ENCODE results near the gene FOXO1.
"Not testable (repeated sequence)": the region's sequence is repeated elsewhere in the genome, so short reads cannot be mapped to it uniquely, and the experiment has no call there.

FOXO1 gene

GRCh38 chr13:40665126-40666044, 1.1 kb downstream of the FOXO1 start:
- no peak for DNase-seq (ENCODE audit: low spot score)

DNA sequence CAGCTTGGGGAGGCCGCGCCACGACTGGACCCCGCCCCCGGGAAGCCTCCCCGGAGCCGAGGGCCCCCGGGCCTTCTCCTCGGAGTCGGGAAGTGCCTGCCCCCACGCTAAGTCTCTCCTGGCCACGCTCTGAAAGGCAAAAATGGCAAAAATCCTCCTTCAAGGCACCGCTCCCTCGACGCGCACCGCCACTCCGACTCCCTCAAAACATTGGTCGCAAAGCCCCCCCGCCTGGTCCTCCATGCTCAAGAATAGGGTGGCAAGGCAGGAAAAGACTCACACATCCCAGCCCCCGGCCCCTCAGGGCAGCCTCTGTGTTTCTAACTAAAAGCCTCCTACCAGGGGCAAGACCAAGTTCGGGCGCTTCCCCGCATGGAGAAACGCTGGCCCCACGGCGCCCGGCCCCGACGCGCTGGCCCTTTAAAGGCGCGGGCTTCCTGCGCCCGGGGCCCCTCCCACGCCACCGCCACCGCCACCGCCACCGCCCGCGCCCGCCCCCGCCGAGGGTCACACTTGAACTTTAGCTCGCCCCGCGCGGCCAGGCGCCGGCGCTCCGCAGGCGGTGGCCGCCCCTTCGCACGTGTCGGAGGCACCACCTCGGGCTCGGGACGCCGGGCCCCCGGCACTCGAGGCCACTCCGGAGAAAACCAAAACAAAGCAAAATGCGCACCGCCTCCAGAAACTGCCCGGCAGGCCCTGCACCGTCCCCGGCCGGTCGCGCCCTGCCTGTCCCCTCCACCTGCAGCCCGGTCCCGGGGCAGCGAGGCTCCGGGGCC, 1.9 kb downstream of the FOXO1 start:
- DNase-seq (ENCODE audit: low spot score): no peak

DNA sequence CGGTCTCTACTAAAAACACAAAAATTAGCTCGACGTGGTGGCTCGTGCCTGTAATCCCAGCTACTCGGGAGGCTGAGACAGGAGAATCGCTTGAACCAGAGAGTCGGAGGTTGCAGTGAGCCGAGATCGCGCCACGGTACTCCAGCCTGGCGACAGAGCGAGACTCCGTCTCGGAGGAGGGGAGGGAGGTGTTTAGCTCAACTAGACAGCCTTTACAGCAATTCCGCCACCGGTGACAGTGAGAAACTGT, 2.4 kb downstream of the FOXO1 start:
- not testable (repeated sequence) for DNase-seq (ENCODE audit: low spot score)

DNA sequence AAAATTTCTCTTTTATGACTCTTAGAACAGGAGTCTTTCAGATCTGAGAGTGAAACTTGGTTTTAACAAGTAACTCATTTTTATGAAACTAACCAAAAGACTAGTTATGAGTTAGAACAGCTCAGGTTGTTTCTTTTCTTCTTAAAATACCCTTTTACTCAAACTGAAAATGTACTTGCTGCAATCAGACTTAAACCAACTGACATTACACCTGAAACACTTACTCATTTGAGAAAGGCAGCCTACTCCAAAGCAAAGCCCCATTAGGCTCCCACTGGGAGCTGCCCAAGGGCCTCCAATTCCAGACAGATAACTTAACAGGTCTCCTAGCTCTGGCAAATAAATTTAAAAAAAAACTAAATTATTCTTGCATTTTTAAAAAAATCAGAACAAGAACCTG, 3.6 kb downstream of the FOXO1 start:
- DNase-seq (ENCODE audit: low spot score): no peak

- DNase-seq (ENCODE audit: low spot score): no peak
These were observed 4.4 kb downstream of the FOXO1 start for GRCh38 chr13:40661875-40662665.

DNA sequence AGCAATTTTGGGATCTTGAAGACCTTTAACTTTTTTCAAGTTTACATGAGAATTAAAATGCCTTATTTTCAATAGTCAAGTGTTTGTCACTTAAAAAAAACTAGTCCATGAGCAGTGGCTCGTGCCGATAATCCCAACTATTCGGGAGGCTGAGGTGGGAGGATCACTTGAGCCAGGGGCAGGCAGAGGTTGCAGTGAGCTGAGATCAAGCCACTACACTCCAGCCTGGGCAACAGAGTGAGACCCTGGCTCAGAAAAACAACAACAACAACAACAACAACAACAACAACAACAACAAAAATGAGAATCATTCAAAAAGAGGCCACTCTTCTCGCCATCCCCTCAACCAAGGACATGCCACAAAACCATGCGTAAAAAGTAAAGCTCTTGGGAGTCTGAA, 5.7 kb downstream of the FOXO1 start:
- no peak for DNase-seq (ENCODE audit: low spot score)

DNA sequence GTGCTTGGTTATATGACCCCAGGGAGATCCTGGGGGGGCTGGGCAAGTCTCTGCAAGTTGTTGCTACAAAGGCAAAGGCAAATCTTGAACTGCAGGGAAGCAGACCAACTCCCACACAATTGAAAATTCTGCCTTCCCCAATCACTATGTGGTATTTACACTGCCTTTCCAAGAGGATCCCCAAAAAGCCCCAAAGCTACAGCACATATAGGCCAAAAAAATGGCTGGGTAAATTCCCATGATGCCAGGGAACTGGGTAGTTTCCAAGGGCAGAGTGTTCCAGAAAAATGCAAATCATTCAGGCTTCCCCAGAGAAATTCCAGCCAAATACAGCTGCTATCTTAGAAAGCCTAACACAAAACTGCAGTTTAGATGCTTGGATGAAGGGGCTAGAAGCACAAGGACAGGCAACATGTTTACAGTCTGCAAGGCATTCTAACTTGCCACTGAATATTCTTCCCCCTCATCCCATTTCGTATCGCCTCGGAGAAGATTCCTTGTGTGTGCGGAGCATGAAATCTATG, 6.2 kb downstream of the FOXO1 start:
- DNase-seq (ENCODE audit: low spot score): no peak

DNA sequence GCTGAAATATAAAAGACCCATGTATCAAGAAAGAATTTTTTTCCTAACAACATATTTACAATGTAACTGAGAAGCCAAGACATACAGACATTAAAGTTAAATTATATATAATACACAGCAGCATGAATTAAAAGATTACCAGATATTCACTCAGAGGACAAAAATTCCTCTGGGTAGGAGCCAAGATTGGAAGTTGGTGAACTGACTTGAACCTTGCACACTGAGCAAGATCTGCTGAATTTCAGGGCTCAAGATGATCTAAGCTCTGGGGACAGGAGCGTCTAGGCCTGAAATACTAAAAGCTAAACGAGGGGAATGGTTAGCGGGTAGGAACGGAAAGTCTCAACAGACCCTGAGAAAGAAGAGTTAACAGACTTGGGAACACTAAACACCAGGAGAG, 8.5 kb downstream of the FOXO1 start:
- no peak for DNase-seq (ENCODE audit: low spot score)

GRCh38 chr13:40657307-40657706, 9.1 kb downstream of the FOXO1 start:
- DNase-seq (ENCODE audit: low spot score): no peak

- no peak for DNase-seq (ENCODE audit: low spot score)
These were observed 10.1 kb downstream of the FOXO1 start for GRCh38 chr13:40656358-40656757.

GRCh38 chr13:40653527-40654318, 12.7 kb downstream of the FOXO1 start:
- DNase-seq (ENCODE audit: low spot score): no peak

DNA sequence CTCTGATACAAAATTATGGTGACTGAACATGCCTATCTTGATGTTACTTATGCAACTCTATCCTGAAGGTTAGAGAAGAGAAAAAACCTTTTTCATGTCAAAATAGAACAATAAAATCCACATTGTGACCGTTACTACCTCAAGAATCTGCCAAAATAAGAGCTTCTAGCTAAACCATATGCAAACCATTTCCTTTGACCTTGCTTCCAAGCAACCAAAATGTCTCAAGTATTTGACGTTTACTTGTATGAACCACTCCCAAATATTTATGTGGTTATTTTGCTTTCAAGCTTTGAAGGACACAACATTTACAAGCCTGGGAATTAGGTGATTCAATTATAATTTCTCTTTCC, 13.9 kb downstream of the FOXO1 start:
- DNase-seq (ENCODE audit: low spot score): no peak

- DNase-seq (ENCODE audit: low spot score): no peak
These were observed 14.4 kb downstream of the FOXO1 start for GRCh38 chr13:40651866-40652587.

GRCh38 chr13:40648841-40649240, 17.6 kb downstream of the FOXO1 start:
- no peak for DNase-seq (ENCODE audit: low spot score)

- DNase-seq (ENCODE audit: low spot score): no peak
These were observed 18.4 kb downstream of the FOXO1 start for GRCh38 chr13:40648040-40648439.

GRCh38 chr13:40644838-40645604, 21.4 kb downstream of the FOXO1 start:
- no peak for DNase-seq (ENCODE audit: low spot score)

- no peak for DNase-seq (ENCODE audit: low spot score)
These were observed 25.5 kb downstream of the FOXO1 start for GRCh38 chr13:40640845-40641458.

DNA sequence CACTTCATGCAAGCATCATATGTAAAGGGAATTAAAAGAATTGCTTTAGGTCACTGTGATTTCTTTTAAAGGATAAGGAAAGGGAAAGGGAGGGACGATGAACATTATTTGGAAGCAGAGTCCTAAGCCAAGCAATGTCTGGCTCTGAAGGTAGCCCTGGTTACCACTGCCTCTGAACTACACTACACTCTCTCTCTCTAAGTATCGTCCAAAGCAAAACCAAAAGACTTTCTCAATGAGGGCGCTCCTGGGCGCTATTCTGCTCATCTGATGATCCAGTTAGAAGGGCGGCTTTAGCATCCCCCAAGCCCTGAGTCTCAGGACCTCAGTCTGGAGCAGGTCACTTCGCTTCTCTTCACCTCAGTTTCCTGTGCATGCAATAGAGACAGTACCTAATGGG, 26.2 kb downstream of the FOXO1 start:
- DNase-seq (ENCODE audit: low spot score): no peak

DNA sequence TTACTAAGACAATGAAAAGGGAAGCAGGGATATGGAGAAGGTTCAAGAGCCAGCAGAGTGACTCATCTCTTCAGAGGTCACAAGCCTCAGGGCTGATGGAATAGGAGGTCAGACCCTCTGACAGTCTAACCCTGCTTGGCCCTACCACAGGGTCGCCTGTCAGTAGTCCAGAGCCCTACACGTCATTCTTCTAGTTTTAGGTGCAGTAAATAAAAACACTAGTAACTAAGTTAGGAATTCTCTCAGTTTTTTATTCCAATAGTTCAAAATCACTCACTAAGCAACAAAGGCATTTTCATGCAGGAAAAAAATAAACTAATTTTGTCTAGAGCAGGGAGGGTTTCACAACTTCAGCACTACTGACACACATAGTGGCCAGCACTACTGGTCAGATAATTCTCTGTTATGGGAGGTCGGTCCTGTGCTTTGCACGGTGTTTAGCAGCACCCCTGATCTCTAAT, 27.2 kb downstream of the FOXO1 start:
- no peak for DNase-seq (ENCODE audit: low spot score)

GRCh38 chr13:40637643-40638042, 28.8 kb downstream of the FOXO1 start:
- no peak for DNase-seq (ENCODE audit: low spot score)
